ENCODE results near the gene ADGRG7. TPM values are rescaled to one million over a fixed set of nuclear protein-coding genes. Genes with fewer than 3 reads are reported as not detected.

ADGRG7 gene, protein sequence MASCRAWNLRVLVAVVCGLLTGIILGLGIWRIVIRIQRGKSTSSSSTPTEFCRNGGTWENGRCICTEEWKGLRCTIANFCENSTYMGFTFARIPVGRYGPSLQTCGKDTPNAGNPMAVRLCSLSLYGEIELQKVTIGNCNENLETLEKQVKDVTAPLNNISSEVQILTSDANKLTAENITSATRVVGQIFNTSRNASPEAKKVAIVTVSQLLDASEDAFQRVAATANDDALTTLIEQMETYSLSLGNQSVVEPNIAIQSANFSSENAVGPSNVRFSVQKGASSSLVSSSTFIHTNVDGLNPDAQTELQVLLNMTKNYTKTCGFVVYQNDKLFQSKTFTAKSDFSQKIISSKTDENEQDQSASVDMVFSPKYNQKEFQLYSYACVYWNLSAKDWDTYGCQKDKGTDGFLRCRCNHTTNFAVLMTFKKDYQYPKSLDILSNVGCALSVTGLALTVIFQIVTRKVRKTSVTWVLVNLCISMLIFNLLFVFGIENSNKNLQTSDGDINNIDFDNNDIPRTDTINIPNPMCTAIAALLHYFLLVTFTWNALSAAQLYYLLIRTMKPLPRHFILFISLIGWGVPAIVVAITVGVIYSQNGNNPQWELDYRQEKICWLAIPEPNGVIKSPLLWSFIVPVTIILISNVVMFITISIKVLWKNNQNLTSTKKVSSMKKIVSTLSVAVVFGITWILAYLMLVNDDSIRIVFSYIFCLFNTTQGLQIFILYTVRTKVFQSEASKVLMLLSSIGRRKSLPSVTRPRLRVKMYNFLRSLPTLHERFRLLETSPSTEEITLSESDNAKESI
- 1.1 and 49.1 TPM in 2 replicates for total RNA-seq

DNA sequence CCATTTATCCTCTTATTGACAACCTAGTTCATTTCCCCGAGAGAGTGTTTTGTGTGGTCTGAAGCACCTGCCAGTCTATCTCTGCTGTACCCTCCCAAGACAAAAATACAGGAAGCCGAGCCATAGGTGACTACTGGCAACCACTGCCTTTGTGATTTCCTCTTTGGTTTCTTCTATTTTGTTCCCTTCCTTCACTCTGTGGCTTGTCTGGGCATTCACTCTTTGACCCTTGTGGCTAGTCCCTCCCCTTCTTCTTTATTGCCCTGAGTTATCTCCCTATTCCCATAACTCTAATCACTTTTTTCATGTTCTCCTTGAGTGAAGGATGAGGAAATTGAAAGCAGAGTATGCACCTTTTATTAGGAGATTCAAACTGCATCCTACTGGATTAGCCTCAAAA, at the start of gene ADGRG7:
Gene ADGRG7, plus strand, starts transcription at position 297 of the 400 bp plus-strand sequence. CDS start 256 bp downstream, outside the sequence.

DNA sequence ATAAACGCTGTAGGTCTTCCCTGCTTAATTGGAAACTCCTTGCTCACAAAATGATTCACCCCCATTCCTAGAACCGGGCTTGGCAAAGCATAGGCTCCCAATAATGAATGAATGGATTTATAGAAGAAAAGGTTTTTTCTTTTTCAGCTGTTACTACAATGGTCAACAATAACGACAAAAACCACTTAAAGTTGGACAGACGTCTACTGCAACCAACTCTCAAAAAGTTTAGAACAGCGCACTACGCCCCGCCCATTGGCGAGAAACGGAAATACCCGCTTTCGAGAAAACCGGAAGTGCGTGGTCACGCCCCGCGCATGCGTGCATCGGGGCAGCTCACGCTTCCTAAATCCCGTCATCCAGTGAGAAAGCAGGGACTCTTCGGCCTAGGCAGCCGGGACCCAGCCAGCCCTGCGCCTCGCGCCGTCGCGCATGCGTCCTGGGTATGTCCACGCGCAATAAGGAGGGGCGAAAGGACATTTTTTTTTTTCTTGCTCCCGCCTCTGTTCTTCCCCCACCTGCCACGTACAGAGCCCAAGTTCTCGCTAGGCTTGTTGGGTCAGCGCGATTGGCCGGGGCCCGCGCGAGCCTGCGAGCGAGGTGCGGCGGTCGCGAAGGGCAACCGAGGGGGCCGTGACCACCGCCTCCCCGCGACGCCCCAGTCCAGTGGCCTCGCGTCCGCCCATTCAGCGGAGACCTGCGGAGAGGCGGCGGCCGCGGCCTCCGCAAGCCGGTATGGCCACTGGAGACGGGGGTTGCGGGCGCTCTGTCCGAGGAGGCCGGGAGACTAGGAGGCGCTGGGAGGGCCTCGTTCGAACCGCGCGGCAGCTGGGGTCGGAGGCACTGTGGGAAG, 99.8 kb downstream of the ADGRG7 start, which contains the start of gene TFG:
Gene TFG, plus strand, starts transcription at position 506 of the 853 bp plus-strand sequence. CDS start 4,192 bp downstream, outside the sequence.

Other genes starting within 250 kb of the ADGRG7 start
- gene TOMM70, start 208.5 kb upstream of the ADGRG7 start, total RNA-seq: 67.1 and 71.4 TPM in 2 replicates
- gene LNP1, start 208.1 kb upstream of the ADGRG7 start, total RNA-seq: 3.0 and 5.8 TPM in 2 replicates
- gene TMEM45A, start 117.0 kb upstream of the ADGRG7 start, total RNA-seq: 18.7 and 39.0 TPM in 2 replicates
- gene TFG, start 99.9 kb downstream of the ADGRG7 start, total RNA-seq: 87.4 and 98.9 TPM in 2 replicates